Naive thymus-derived CD4-positive, alpha-beta T cell (primary cell): Measurements from ENCODE around the gene PDZRN4. TPM values are rescaled to one million over a fixed set of nuclear protein-coding genes. Genes with fewer than 3 reads are reported as not detected.

Source experiments
- ATAC-seq: fragments of 150-1000 bp; cut with Tn5 transposase; 2 replicates; pipeline ENCODE4 v1.10.0; 2021; ENCODE audit warnings: mild to moderate bottlenecking, moderate library complexity
- CTCF ChIA-PET: fragments of 350-600 bp; sonication (Branson Sonifier 250); formaldehyde crosslinking; loops from one replicate; lab custom pipeline; 2021; ENCODE audit warnings: antibody characterized with exemption; lab: Charles Lee
- POLR2A ChIA-PET: fragments of 350-600 bp; sonication (Branson Sonifier 250); formaldehyde crosslinking; loops from one replicate; lab custom pipeline; 2021; ENCODE audit warnings: antibody characterized with exemption, inconsistent platforms; lab: Charles Lee
- DNase-seq, 9 donors: peaks; one replicate each; pipeline versions ENCODE4 v3.0.0 to v3.0.0-alpha.2; 2020 to 2022; ENCODE audit warnings: mixed read lengths in 1 of 9
- H3K27ac ChIP-seq: one replicate; pipeline ENCODE4 v1.7.0; 2013; ENCODE audit warnings: mild to moderate bottlenecking, low read depth, low read length, moderate library complexity
- H3K27me3 ChIP-seq, 2 donors: one replicate each; pipeline ENCODE4 v1.7.0; 2013; ENCODE audit warnings: low read length in 2 of 2, mild to moderate bottlenecking in 2 of 2, moderate library complexity in 2 of 2; ENCODE audit not compliant: control insufficient read depth in 2 of 2, insufficient read depth in 2 of 2
- H3K36me3 ChIP-seq, 3 experiments: 1 replicate in 2 of 3; 2 replicates in 1 of 3; pipeline ENCODE4 v1.7.0; 2013; ENCODE audit warnings: low read length in 3 of 3, mild to moderate bottlenecking in 3 of 3, moderate library complexity in 1 of 3; ENCODE audit not compliant: insufficient read depth in 3 of 3, control insufficient read depth in 2 of 3
- H3K4me1 ChIP-seq, 2 donors: one replicate each; pipeline ENCODE4 v1.7.0; 2013; ENCODE audit warnings: low read length in 2 of 2, mild to moderate bottlenecking in 2 of 2, moderate library complexity in 1 of 2; ENCODE audit not compliant: control insufficient read depth in 2 of 2, insufficient read depth in 2 of 2
- H3K4me3 ChIP-seq: 2 replicates; pipeline ENCODE4 v1.7.0; 2013; ENCODE audit warnings: mild to moderate bottlenecking, low read length
- H3K9me3 ChIP-seq, 3 experiments: 1 replicate in 2 of 3; 2 replicates in 1 of 3; pipeline ENCODE4 v1.7.0; 2013; ENCODE audit warnings: low read length in 3 of 3; ENCODE audit not compliant: control insufficient read depth in 2 of 3
- H3K27ac Mint-ChIP-seq, 9 donors: one replicate each; pipeline ENCODE4 v1.8.0; 2020 to 2022; ENCODE audit warnings: mixed read lengths in 9 of 9, mild to moderate bottlenecking in 8 of 9, moderate library complexity in 5 of 9, inconsistent platforms in 2 of 9
- H3K27me3 Mint-ChIP-seq, 5 donors: one replicate each; pipeline ENCODE4 v1.8.0; 2021 to 2022; ENCODE audit warnings: mixed read lengths in 5 of 5, mild to moderate bottlenecking in 1 of 5
- H3K36me3 Mint-ChIP-seq, 5 donors: one replicate each; pipeline ENCODE4 v1.8.0; 2020 to 2022; ENCODE audit warnings: mixed read lengths in 5 of 5, mild to moderate bottlenecking in 3 of 5, inconsistent platforms in 1 of 5
- H3K4me1 Mint-ChIP-seq, 7 donors: one replicate each; pipeline ENCODE4 v1.8.0; 2020 to 2022; ENCODE audit warnings: mixed read lengths in 7 of 7, mild to moderate bottlenecking in 3 of 7, inconsistent platforms in 1 of 7
- H3K4me3 Mint-ChIP-seq, 10 donors: one replicate each; pipeline ENCODE4 v1.8.0; 2020 to 2022; ENCODE audit warnings: mild to moderate bottlenecking in 10 of 10, mixed read lengths in 10 of 10, moderate library complexity in 6 of 10, inconsistent platforms in 2 of 10
- H3K9me3 Mint-ChIP-seq, 11 donors: one replicate each; pipeline ENCODE4 v1.8.0; 2020 to 2022; ENCODE audit warnings: mixed read lengths in 11 of 11, mild to moderate bottlenecking in 4 of 11, inconsistent platforms in 1 of 11, moderate library complexity in 1 of 11
- intact Hi-C, 2 donors: fragments of 100-400 bp; cut with micrococcal nuclease; formaldehyde crosslinking; loops; one replicate each; pipeline ENCODE4 v1.15.1; 2023
- polyA plus RNA-seq, 2 donors: library from polyadenylated mRNA; unstranded; fragments of 300-500 nt; fragmentation: Illumina TruSeq; gene quantifications; one replicate each; pipeline ENCODE4 v1.2.3, GENCODE V29; 2021
- total RNA-seq, 6 experiments: library from RNA in 5 of 6; stranded (reverse) in 5 of 6; gene quantifications; 1 replicate in 5 of 6; 2 replicates in 1 of 6; pipeline ENCODE4 v1.2.3 and lab custom pipeline; 2021 to 2026

The PDZRN4 gene
- total and polyA plus RNA-seq, 7 experiments from 2014 or later, result not detected

- Mint-ChIP-seq H3K9me3 (no peaks in the 10 kb centered on the region), H3K36me3 (no peaks in the 10 kb centered on the region), H3K4me3 (no peak overlapping the region), H3K27me3 (peaks cover 0 to 9% (median 0%) of the 10 kb centered on the region in 5 donors), H3K4me1 (no peaks in the 10 kb centered on the region), H3K27ac (no peak overlapping the region)
- Histone ChIP-seq H3K27ac (no peak overlapping the region), H3K4me1 (no peaks in the 10 kb centered on the region), H3K27me3 (no peaks in the 10 kb centered on the region), H3K9me3 (no peaks in the 10 kb centered on the region), H3K4me3 (no peak overlapping the region), H3K36me3 (no peaks in the 10 kb centered on the region)
- intact Hi-C loops, result no loop called here
- POLR2A ChIA-PET, result no interaction called here
- DNase-seq, result no peak
- CTCF ChIA-PET, result no interaction called here
- ATAC-seq, result no peak
Measured at GRCh38 chr12:41515953-41516352, 327.8 kb downstream of the PDZRN4 start.

- intact Hi-C loops, result no loop called here
- POLR2A ChIA-PET, result no interaction called here
- H3K4me1 ChIP-seq, result no peaks in the 10 kb centered on the region
- no peak overlapping the region for H3K27ac Mint-ChIP-seq
- no peak overlapping the region for H3K27ac ChIP-seq
- H3K4me3 Mint-ChIP-seq, result no peak overlapping the region
- no peaks in the 10 kb centered on the region for H3K27me3 ChIP-seq
- CTCF ChIA-PET, result no interaction called here
- no peaks in the 10 kb centered on the region for H3K9me3 Mint-ChIP-seq
- ATAC-seq (no peak), DNase-seq (no peak)
- H3K27me3 Mint-ChIP-seq, result peaks cover 0 to 7% (median 0%) of the 10 kb centered on the region in 5 donors
- H3K36me3 Mint-ChIP-seq, result no peaks in the 10 kb centered on the region
- no peak overlapping the region for H3K4me3 ChIP-seq
- H3K36me3 ChIP-seq, result no peaks in the 10 kb centered on the region
- H3K9me3 ChIP-seq, result no peaks in the 10 kb centered on the region
- H3K4me1 Mint-ChIP-seq, result peaks cover 0 to 10% (median 0%) of the 10 kb centered on the region in 7 donors
Measured at GRCh38 chr12:41520869-41521268, 332.7 kb downstream of the PDZRN4 start.

- Mint-ChIP-seq H3K9me3 (no peaks in the 10 kb centered on the region), H3K4me3 (peak overlapping the region in 6 of 10 donors; percentile 14 to 58 (median 30)), H3K27me3 (peaks cover 0 to 6% (median 0%) of the 10 kb centered on the region in 5 donors), H3K27ac (no peak overlapping the region), H3K36me3 (no peaks in the 10 kb centered on the region), H3K4me1 (peaks cover 0 to 10% (median 0%) of the 10 kb centered on the region in 7 donors)
- intact Hi-C loops, result no loop called here
- ATAC-seq (no peak), DNase-seq (no peak)
- H3K27ac ChIP-seq, result no peak overlapping the region
- H3K36me3 ChIP-seq, result no peaks in the 10 kb centered on the region
- CTCF ChIA-PET, result no interaction called here
- H3K9me3 ChIP-seq, result no peaks in the 10 kb centered on the region
- no peaks in the 10 kb centered on the region for H3K4me1 ChIP-seq
- H3K27me3 ChIP-seq, result no peaks in the 10 kb centered on the region
- no peak overlapping the region for H3K4me3 ChIP-seq
- POLR2A ChIA-PET, result no interaction called here
Measured at GRCh38 chr12:41521872-41522379, 333.8 kb downstream of the PDZRN4 start.

- H3K36me3 ChIP-seq, result no peaks in the 10 kb centered on the region
- ChIA-PET POLR2A (no interaction called here), CTCF (no interaction called here)
- H3K4me3 ChIP-seq, result no peak overlapping the region
- Mint-ChIP-seq H3K27me3 (peaks cover 0 to 10% (median 0%) of the 10 kb centered on the region in 5 donors), H3K4me1 (peaks cover 0 to 8% (median 0%) of the 10 kb centered on the region in 7 donors), H3K9me3 (no peaks in the 10 kb centered on the region), H3K36me3 (no peaks in the 10 kb centered on the region), H3K4me3 (no peak overlapping the region), H3K27ac (no peak overlapping the region)
- intact Hi-C loops, result no loop called here
- H3K27ac ChIP-seq, result no peak overlapping the region
- H3K27me3 ChIP-seq, result no peaks in the 10 kb centered on the region
- no peaks in the 10 kb centered on the region for H3K4me1 ChIP-seq
- DNase-seq, result no peak
- H3K9me3 ChIP-seq, result no peaks in the 10 kb centered on the region
- ATAC-seq, result no peak
Measured at GRCh38 chr12:41527062-41527461, 338.9 kb downstream of the PDZRN4 start.

- no peaks in the 10 kb centered on the region for H3K9me3 Mint-ChIP-seq
- no peak overlapping the region for H3K27ac Mint-ChIP-seq
- Histone ChIP-seq H3K27ac (no peak overlapping the region), H3K27me3 (no peaks in the 10 kb centered on the region), H3K4me1 (no peaks in the 10 kb centered on the region), H3K9me3 (no peaks in the 10 kb centered on the region), H3K4me3 (no peak overlapping the region), H3K36me3 (no peaks in the 10 kb centered on the region)
- peaks cover 0 to 3% (median 0%) of the 10 kb centered on the region in 7 donors for H3K4me1 Mint-ChIP-seq
- intact Hi-C loops, result no loop called here
- ATAC-seq, result no peak
- ChIA-PET POLR2A (no interaction called here), CTCF (no interaction called here)
- H3K4me3 Mint-ChIP-seq, result no peak overlapping the region
- peaks cover 0 to 10% (median 0%) of the 10 kb centered on the region in 5 donors for H3K27me3 Mint-ChIP-seq
- no peaks in the 10 kb centered on the region for H3K36me3 Mint-ChIP-seq
- no peak for DNase-seq
Measured at GRCh38 chr12:41527534-41528116, 339.5 kb downstream of the PDZRN4 start.

- H3K4me3 Mint-ChIP-seq, result no peak overlapping the region
- Histone ChIP-seq H3K4me1 (no peaks in the 10 kb centered on the region), H3K27me3 (no peaks in the 10 kb centered on the region), H3K9me3 (no peaks in the 10 kb centered on the region), H3K36me3 (no peaks in the 10 kb centered on the region), H3K4me3 (no peak overlapping the region), H3K27ac (no peak overlapping the region)
- intact Hi-C loops, result no loop called here
- CTCF ChIA-PET, result no interaction called here
- H3K27ac Mint-ChIP-seq, result no peak overlapping the region
- ATAC-seq (no peak), DNase-seq (no peak)
- POLR2A ChIA-PET, result no interaction called here
- H3K9me3 Mint-ChIP-seq, result no peaks in the 10 kb centered on the region
- H3K36me3 Mint-ChIP-seq, result no peaks in the 10 kb centered on the region
- peaks cover 0 to 5% (median 0%) of the 10 kb centered on the region in 5 donors for H3K27me3 Mint-ChIP-seq
- no peaks in the 10 kb centered on the region for H3K4me1 Mint-ChIP-seq
Measured at GRCh38 chr12:41528874-41529273, 340.8 kb downstream of the PDZRN4 start.

GRCh38 chr12:41530441-41530840, 342.3 kb downstream of the PDZRN4 start:
- Mint-ChIP-seq H3K36me3 (no peaks in the 10 kb centered on the region), H3K4me3 (no peak overlapping the region), H3K27ac (no peak overlapping the region), H3K9me3 (no peaks in the 10 kb centered on the region), H3K4me1 (no peaks in the 10 kb centered on the region), H3K27me3 (peaks cover 0 to 5% (median 0%) of the 10 kb centered on the region in 5 donors)
- H3K4me1 ChIP-seq, result no peaks in the 10 kb centered on the region
- H3K36me3 ChIP-seq, result no peaks in the 10 kb centered on the region
- ATAC-seq, result no peak
- CTCF ChIA-PET, result no interaction called here
- H3K9me3 ChIP-seq, result no peaks in the 10 kb centered on the region
- intact Hi-C loops, result no loop called here
- H3K27me3 ChIP-seq, result no peaks in the 10 kb centered on the region
- no peak overlapping the region for H3K4me3 ChIP-seq
- no peak for DNase-seq
- H3K27ac ChIP-seq, result no peak overlapping the region
- POLR2A ChIA-PET, result no interaction called here
